ENCODE results near the gene HBP1. TPM values are rescaled to one million over a fixed set of nuclear protein-coding genes. Genes with fewer than 3 reads are reported as not detected.
A peak's percentile ranks its signal among the peaks of the same experiment; 100 is the strongest.

The HBP1 gene
- polyA plus RNA-seq, 3 donors, result 41.2 to 52.9 (median 44.7) TPM

DNA sequence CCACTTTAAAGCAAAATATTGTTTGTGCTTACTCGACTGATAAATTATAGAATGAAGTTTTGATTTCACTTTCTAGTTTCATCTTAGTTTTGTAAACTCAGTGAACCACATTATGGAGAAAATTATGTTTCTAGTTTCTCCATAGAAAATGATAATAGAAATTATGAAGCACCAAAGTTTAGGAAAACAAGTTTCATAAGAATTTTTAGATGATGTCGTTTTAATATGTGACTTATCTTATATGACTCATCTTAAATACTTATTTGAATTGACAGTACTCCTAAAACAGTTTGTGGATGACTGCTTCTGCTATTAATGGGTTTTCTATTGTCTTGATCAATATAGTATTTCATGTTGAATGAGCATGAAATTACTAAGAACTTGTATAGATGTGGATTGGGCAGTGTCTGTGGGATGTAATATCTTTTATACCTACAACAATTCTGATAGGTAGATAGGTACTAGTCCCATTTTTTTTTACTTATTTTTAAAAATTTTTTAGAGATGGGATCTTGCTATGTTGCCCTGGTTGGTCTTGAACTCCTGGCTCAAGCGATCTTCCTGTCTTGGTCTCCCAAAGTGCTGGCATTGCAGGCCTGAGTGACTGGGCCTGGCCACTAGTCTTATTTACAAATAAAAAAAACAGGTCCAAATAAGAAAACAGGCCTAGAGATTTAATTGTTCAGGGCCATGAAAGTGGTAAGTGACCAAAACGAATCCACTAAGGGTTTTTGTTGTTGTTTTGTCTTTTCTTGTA lies 3.7 kb downstream of the HBP1 start:
- no peak overlapping the region for H3K27ac ChIP-seq (ENCODE audit: low read depth in 1 of 2, low read length in 2 of 2)
- Mint-ChIP-seq H3K27me3 (ENCODE audit: low read depth in 3 of 3) (no peaks in the 10 kb centered on the region), H3K27ac (peak overlapping the region in 2 of 7 donors; percentile 26 to 63), H3K4me3 (no peak overlapping the region), H3K9me3 (peaks cover 0 to 6% (median 0%) of the 10 kb centered on the region in 7 donors), H3K36me3 (peaks cover 13 to 18% of the 10 kb centered on the region in 2 donors), H3K4me1 (peaks cover 29% of the 10 kb centered on the region)
- WGBS (ENCODE audit: insufficient coverage), result no CpG with 5 or more reads among the region's 4 CpGs
- peaks cover 5 to 10% of the 10 kb centered on the region in 2 donors for H3K36me3 ChIP-seq (replicated peaks in 1 of 2; ENCODE audit: control insufficient read depth in 1 of 2, insufficient read depth in 2 of 2, low read length in 2 of 2)
- no peaks in the 10 kb centered on the region for H3K27me3 ChIP-seq (ENCODE audit: control insufficient read depth in 2 of 2, insufficient read depth in 2 of 2, low read length in 2 of 2)
- no peak overlapping the region for H2AFZ ChIP-seq (ENCODE audit: insufficient read depth, low read depth, low read length, poor library complexity, severe bottlenecking)
- H3K4me3 ChIP-seq (replicated peaks in 1 of 3; ENCODE audit: low read depth in 2 of 3, low read length in 3 of 3), result no peak overlapping the region
- no peak overlapping the region for H3K9ac ChIP-seq (ENCODE audit: insufficient read depth, low read length, poor library complexity, severe bottlenecking)
- peaks cover 14 to 21% of the 10 kb centered on the region in 2 donors for H3K4me1 ChIP-seq (ENCODE audit: control insufficient read depth in 1 of 2, insufficient read depth in 2 of 2, low read length in 2 of 2)
- peaks cover 79% of the 10 kb centered on the region for H3K79me2 ChIP-seq (ENCODE audit: insufficient read depth, low read length)
- H3K4me2 ChIP-seq (replicated peaks; ENCODE audit: extremely low read depth, low read length, poor library complexity, severe bottlenecking), result no peak overlapping the region
- no peaks in the 10 kb centered on the region for H3K9me3 ChIP-seq (replicated peaks in 1 of 2; ENCODE audit: control insufficient read depth in 1 of 2, insufficient read depth in 1 of 2, low read length in 2 of 2)
- H4K20me1 ChIP-seq (ENCODE audit: insufficient read depth, low read length), result peaks cover 75% of the 10 kb centered on the region
- TF ChIP-seq, protein P1, sequence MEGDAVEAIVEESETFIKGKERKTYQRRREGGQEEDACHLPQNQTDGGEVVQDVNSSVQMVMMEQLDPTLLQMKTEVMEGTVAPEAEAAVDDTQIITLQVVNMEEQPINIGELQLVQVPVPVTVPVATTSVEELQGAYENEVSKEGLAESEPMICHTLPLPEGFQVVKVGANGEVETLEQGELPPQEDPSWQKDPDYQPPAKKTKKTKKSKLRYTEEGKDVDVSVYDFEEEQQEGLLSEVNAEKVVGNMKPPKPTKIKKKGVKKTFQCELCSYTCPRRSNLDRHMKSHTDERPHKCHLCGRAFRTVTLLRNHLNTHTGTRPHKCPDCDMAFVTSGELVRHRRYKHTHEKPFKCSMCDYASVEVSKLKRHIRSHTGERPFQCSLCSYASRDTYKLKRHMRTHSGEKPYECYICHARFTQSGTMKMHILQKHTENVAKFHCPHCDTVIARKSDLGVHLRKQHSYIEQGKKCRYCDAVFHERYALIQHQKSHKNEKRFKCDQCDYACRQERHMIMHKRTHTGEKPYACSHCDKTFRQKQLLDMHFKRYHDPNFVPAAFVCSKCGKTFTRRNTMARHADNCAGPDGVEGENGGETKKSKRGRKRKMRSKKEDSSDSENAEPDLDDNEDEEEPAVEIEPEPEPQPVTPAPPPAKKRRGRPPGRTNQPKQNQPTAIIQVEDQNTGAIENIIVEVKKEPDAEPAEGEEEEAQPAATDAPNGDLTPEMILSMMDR (IDR thresholded peaks at IDR 0.05), result no peak
- intact Hi-C loops (cut with micrococcal nuclease), result no loop called here
- DNase-seq, result no peak

DNA sequence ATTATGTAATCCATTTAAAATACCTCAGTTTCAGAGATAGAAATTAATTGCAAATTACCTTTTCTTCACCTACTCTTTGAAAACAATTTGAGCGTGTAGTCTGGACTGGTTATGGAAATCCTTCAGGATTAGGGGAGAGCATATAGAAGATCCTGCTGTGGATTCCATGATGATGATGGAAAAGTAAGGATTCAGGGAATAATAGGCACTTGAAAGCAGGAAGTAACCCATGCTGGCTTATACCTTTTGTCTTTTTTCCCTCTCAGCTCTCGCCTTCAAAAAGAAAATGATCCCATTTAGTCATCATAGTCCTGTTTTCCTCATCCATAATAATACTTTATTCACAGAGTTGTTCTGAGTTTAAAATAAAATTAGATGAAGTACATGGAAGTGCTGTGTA lies 4.4 kb downstream of the HBP1 start:
- Mint-ChIP-seq H3K27ac (peak overlapping the region in 1 of 7 donors; percentile 27), H3K4me1 (peaks cover 29% of the 10 kb centered on the region), H3K36me3 (peaks cover 13 to 18% of the 10 kb centered on the region in 2 donors), H3K27me3 (ENCODE audit: low read depth in 3 of 3) (no peaks in the 10 kb centered on the region), H3K9me3 (peaks cover 0 to 6% (median 0%) of the 10 kb centered on the region in 7 donors), H3K4me3 (no peak overlapping the region)
- Histone ChIP-seq H3K9me3 (replicated peaks in 1 of 2; ENCODE audit: control insufficient read depth in 1 of 2, insufficient read depth in 1 of 2, low read length in 2 of 2) (no peaks in the 10 kb centered on the region), H2AFZ (ENCODE audit: insufficient read depth, low read depth, low read length, poor library complexity, severe bottlenecking) (no peak overlapping the region), H3K4me1 (ENCODE audit: control insufficient read depth in 1 of 2, insufficient read depth in 2 of 2, low read length in 2 of 2) (peaks cover 14 to 21% of the 10 kb centered on the region in 2 donors), H3K27me3 (ENCODE audit: control insufficient read depth in 2 of 2, insufficient read depth in 2 of 2, low read length in 2 of 2) (no peaks in the 10 kb centered on the region), H4K20me1 (ENCODE audit: insufficient read depth, low read length) (peaks cover 82% of the 10 kb centered on the region), H3K4me2 (replicated peaks; ENCODE audit: extremely low read depth, low read length, poor library complexity, severe bottlenecking) (no peak overlapping the region), H3K9ac (ENCODE audit: insufficient read depth, low read length, poor library complexity, severe bottlenecking) (no peak overlapping the region), H3K27ac (ENCODE audit: low read depth in 1 of 2, low read length in 2 of 2) (no peak overlapping the region), H3K4me3 (replicated peaks in 1 of 3; ENCODE audit: low read depth in 2 of 3, low read length in 3 of 3) (no peak overlapping the region), H3K36me3 (replicated peaks in 1 of 2; ENCODE audit: control insufficient read depth in 1 of 2, insufficient read depth in 2 of 2, low read length in 2 of 2) (peaks cover 5 to 10% of the 10 kb centered on the region in 2 donors), H3K79me2 (ENCODE audit: insufficient read depth, low read length) (peaks cover 87% of the 10 kb centered on the region)
- intact Hi-C loops (cut with micrococcal nuclease), result no loop called here
- TF ChIP-seq, protein P1 (IDR thresholded peaks at IDR 0.05), result no peak
- no CpG with 5 or more reads among the region's 2 CpGs for WGBS (ENCODE audit: insufficient coverage)
- DNase-seq, result no peak
